ENCODE data around the gene KRTAP10-6.
"Not testable (repeated sequence)": the region's sequence is repeated elsewhere in the genome, so short reads cannot be mapped to it uniquely, and the experiment has no call there.

The KRTAP10-6 gene

DNA sequence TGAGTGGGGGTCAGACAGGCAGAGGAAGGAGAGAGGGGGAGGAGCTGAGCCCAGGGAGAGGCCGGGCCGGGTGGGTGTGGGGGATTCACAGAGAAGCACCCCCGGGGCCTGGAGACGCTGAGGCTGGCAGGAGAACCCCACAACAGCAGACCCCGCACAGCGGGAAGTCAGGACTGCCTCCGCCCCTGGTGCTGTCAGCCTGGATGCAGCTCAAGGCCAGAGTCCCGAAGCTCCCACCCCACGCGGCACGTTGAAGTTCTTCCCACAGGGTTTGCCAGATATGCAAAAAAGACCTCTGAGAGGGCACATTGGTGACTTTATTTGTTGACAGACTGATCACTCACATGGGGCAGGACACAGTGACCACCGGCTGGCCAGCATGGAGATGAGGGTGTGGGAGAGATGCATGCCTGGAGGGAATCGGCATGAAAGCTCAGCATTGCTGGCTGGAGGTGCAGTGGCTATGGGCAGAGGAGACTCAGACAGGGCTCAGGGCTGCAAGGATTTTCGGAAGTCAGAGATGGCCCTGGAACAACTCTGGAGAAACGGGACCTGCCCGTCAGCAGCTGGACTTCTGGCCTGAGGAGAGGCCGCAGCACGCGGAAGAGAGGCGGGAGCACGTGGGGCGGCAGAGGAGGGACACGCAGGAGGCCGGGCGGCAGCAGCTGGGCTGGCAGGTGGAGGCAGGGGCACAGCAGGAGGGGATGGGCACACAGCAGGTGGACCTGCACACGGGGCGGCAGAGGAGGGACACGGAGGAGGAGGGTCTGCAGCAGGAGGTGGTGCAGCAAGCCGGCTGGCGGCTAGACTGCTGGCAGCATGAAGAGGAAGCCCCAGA is 34.6 kb downstream of the KRTAP10-6 start:
- no peak for DNase-seq (ENCODE audit: low spot score)

DNA sequence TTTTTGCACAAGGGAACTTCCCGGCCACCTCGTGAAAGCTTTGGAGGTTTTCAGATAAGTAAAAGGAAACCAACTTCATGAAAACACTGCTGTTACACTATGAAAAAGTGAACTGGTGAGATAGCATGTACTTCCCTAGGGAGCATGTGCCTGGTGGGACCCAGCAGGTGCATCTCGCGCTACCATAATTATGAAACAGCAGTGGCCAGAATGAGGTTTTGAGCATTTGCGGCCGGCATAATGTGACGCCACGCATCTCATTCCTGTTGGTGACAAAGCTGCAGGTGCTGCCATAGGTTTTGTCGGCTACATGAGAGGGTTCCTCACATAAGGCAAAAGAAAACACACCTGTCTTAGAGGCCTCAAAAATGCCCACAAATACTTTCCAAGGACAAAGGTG is 35.4 kb downstream of the KRTAP10-6 start:
- DNase-seq (ENCODE audit: low spot score), result no peak

DNA sequence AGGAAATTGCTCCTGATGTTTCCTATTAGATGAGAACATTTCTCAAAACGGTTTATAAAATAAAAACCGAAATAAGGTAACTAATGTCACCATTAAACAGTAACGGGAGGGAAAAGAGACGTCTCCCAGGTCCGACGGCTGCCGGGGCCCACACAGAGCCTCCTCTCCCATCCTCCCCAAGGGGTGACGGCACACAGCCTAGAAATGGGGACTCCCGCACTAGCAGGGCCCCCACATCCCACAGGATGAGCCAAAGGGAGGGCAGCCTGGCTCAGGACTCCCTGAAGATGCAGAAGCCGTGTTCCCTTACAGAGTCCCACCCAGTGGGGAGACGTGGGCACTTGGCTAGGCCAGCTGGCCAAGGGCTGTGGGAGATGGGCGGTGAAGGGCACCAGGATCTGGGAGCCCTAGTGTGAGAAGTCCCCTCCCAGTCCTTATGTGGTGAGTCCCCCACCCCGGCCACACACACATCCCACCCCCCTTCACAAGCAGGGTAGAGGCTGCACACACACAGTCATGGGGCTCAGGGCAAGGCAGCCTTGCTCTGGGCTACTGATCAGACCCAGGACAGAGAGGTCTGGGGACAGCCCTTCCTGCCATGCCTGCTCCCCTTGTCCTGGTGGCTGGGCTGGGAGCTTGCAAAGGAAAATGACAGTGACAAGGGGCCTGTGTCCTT is 37.0 kb downstream of the KRTAP10-6 start:
- no peak for DNase-seq (ENCODE audit: low spot score)

DNA sequence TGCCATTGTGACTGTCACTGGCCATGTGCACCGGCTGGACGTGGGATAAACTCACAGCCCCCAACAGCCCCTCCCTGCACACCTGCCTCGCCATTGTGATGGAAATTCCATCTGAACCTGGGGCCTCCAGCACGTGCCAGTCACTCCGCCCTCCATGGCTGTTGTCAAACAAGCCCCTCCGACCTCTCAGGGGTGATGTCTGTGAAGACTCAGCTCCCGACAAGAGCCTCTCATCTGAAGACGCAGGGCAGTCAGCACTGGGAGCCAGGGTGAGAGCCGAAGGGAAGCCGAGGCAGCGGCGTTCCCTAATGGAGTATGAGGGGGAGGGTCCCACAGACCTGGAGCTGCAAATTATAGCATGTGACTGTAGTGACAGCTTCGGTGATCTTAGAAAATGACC is 39.6 kb downstream of the KRTAP10-6 start:
- DNase-seq (ENCODE audit: low spot score), result no peak

DNA sequence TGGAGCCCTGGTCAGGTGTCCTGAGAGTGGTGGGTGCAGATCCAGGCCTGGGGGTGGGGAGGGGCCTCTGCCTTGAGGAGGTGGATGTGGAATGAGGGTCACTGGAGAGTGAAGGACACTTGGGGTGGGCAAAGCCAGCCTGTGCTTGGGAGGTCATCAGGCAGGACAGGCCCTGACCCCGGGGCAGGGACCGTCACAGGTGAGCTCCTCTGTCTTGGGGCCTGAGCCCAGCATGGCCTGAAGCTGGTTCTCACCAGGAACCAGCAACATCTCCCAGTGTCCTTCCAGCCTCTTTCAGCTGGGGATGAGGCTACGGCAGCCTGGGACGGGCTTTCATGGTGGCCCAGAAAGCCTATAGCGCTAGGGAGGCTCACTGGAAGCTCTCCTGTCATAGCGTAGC is 40.2 kb downstream of the KRTAP10-6 start:
- no peak for DNase-seq (ENCODE audit: low spot score)

DNA sequence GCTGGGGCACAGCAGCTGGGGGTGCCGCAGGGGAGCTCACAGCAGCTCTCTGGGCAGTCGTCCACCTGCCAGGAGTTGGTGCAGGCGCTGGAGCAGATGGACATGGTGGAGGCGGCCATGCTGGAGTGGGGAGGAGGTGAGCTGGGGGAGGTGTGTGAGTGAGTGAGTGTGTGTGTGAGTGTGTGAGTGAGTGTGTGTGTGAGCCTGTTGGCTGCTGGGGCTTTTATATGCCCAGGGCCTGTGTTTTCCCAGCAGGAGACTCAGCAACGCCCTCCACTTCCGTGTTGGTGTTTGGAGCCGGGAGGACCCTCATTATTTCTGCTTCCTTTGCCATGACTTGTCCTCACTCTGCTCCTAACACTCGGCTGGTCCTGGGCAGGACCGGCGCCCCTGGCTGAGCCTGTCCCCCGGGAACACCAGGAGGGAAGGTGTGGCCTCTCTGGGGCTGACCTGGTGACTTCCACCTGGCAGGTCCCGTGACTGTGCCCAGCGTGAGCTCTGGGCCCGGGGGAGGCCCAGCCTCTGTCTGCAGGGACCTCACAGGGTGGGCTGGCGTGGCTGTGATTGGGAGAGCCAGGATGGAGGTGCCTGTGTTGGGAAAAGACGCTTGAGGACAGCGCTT is 40.9 kb downstream of the KRTAP10-6 start, which contains the start of gene KRTAP10-2:
Gene KRTAP10-2, minus strand, starts transcription at position 166 of the 622 bp plus-strand sequence. Its CDS starts 47 bp downstream, at position 119.
- no peak for DNase-seq (ENCODE audit: low spot score)

DNA sequence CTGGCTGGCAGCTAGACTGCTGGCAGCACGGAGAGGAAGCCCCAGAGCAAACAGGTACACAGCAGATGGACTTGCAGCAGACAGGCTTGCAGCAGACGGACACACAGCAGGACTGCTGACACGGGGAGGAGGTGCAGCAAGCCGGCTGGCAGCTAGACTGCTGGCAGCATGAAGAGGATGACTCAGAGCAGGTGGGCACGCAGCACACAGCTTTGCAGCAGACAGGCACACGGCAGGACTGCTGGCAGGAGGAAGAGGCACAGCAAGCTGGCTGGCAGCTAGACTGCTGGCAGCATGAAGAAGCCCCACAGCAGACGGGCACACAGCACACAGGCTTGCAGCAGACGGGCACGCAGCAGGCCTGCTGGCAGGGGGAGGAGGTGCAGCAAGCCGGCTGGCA is 41.5 kb downstream of the KRTAP10-6 start:
- DNase-seq (ENCODE audit: low spot score), result no peak

DNA sequence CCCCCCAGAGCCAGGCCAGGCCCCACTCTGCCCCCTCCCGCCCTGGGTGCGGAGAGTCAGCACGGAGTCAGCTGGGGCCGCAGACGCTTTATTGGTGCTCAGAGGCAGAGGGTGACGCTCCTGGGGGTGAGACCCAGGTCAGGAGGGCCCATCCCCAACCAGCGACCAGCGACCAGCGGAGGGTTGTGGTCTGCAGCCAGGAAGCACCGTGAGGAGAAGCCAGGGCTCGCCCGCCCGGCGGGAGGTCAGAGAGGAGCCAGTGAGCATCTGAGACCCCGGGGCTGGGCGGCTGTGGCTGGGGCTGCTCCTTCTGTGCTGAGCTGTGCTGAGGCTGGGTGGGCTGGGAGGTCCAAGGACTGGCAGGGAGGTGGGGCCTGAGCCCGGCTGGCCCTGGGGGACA is 42.0 kb downstream of the KRTAP10-6 start:
- not testable (repeated sequence) for DNase-seq (ENCODE audit: low spot score)

DNA sequence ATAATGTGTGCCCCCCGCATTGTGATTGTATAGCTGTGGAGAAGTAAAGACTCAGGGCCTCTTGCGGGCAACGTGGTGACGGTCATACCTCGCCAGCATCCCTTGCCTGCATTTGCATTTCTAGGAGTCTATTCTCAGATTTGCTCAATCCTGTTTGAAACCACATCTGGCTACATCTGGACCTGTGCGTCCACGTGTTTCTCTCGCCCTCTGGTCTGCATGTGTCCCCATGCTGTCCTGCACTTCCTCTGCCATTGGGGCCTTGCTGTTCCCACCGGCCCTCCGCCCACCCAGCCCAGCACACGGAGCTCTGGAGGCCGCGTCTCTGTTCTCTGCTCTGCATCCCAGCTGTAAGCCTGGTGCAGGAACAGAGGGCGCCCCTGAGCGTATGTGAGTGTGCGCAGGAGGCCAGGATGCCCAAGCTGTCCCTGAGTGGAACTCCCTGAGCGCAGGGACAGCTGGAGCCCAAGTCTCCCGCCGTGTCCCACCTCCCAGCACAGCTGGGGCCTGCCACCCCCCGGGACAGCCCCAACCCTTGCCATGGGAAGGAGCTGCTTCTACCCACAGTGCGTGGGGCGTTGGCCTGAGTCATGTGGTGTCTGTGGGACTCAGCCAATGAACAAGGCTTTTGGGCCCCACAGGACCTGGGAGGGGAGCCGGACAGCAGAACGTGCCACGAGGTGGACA is 42.6 kb downstream of the KRTAP10-6 start:
- no peak for DNase-seq (ENCODE audit: low spot score)

DNA sequence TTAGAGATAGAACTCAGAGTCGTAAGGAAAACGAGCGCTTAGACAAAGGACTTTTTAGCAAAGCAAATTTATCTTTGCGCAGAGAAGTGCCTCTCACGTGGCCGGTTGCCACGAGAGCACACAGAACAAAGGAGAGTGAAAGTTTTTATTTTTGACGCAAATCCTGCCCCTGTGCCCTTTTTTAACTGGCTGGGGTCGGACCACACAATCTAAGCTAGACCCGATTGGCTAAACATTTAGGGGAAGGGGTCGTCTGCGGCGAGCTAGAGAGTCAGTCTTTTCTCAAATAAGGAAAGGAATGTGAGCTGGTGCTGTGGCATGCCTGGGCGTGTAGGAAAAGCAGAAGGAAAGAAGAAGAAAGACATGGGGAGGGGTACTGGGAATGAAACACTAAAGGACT is 43.4 kb downstream of the KRTAP10-6 start:
- no peak for DNase-seq (ENCODE audit: low spot score)

DNA sequence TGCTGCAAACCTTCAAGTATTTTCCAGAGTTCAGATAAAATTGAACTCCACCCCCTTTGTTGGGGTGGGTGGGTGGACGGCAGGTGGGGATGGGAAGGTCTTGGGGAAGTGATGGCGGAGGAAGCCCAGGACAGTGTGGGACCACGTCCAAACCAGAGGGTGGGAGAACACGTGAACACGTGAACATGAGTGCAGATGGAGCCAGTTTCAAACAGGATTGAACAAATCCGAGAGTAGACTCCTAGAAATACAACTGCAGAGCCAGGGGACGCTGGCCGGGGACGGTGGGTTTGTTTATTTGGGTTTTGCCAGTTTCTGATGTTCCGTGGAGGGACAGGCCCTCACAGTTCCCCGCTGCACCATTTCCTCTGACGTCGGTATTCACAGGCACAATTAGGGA is 43.9 kb downstream of the KRTAP10-6 start:
- DNase-seq (ENCODE audit: low spot score), result no peak

DNA sequence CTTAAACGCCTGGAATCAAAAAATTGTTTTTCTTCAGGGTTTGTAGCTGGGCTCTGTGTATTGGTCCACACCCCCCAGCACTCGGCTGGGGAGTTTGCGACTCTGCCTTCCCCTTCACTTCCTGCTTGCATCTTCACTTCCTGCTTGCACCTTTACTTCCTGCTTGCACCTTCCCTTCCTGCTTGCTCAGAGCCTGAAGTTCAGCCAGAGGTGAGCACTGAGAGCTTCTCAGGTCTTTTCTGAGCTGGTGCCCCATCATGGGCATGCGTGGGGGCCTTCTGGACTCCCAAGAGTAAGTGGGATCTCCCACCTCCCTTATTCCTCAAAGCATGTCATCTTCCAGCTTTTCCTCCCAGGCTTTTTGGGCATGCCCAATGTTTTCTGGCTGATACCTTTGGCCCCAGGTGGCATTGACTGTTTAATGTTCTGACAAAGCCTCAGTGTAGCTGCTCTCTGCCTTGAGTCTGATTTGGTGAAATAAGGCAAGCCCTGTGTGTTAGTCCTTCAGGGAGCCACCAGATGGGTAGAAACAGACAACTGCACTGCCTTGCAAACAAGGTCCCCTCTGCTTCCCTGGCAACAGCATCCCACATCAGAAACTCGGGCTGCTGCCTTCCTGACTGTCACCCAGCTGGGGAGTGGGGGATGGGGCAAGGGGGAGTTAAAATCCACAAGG is 44.5 kb downstream of the KRTAP10-6 start:
- DNase-seq (ENCODE audit: low spot score), result no peak

DNA sequence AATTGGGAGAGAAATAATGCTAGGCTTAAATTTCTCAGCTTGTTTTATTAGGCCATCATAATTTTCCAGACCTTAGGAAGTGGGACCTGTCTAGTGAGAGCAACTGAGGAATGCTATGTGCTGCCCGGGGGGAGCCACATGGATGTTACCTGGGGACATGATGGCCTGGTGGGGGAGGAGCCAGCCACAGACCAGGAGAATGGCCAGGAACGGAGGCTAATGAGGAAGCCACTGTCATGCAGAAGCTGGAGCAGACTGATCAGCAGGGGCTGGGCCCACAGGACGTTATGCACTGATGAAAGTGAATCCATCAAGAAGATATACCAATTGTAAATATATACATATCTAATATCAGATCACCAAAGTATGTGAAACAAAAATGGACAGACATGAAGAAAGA is 47.7 kb downstream of the KRTAP10-6 start:
- no peak for DNase-seq (ENCODE audit: low spot score)

DNA sequence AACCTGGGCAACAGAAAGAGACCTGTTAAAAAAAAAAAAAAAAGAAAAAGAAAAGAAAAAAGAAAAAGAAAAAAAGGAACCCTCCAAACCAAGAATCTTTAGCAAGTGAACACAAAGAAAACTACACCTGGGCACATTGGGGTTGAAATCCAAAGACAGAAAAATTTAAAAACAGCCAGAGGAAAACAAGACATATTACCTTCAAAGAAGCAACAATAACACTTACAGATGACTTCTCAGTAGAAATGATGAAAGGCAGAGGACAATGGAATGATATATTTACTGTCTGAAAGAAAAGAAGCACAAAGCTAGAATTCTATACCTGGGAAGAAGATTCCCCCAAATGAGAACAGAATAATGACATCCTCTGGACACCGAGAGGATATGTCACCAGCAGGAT is 49.6 kb downstream of the KRTAP10-6 start:
- no peak for DNase-seq (ENCODE audit: low spot score)

All from GM03348 (cell line).